HepG2 (cell line): Measurements from ENCODE around the gene TCAIM. TPM values are rescaled to one million over a fixed set of nuclear protein-coding genes. Genes with fewer than 3 reads are reported as not detected.
A peak's percentile ranks its signal among the peaks of the same experiment; 100 is the strongest.

Experiments used
- ELF4 ChIP-seq: sonication (generic); formaldehyde crosslinking; IDR thresholded peaks from 2 replicates; pipeline ENCODE4 v1.5.0; 2020; ENCODE audit warnings: missing genetic modification reagents, mild to moderate bottlenecking, moderate library complexity, borderline replicate concordance
- FOXC1 ChIP-seq: sonication (generic); formaldehyde crosslinking; IDR thresholded peaks from 2 replicates; pipeline ENCODE4 v1.8.0; 2022; ENCODE audit warnings: mild to moderate bottlenecking, missing genetic modification reagents, borderline replicate concordance
- FOXJ3 ChIP-seq: sonication (generic); formaldehyde crosslinking; IDR thresholded peaks from 2 replicates; pipeline ENCODE4 v1.4.0; 2020; ENCODE audit warnings: missing genetic modification reagents, mild to moderate bottlenecking, borderline replicate concordance
- GLI4 ChIP-seq: sonication (generic); formaldehyde crosslinking; IDR thresholded peaks from 2 replicates; pipeline ENCODE4 v1.5.1; 2020; ENCODE audit warnings: missing genetic modification reagents, mild to moderate bottlenecking, moderate library complexity, borderline replicate concordance
- KAT2B ChIP-seq: fragments of 150-350 bp; IDR thresholded peaks from 2 replicates; pipeline ENCODE4 v1.6.1; 2014; ENCODE audit warnings: low read depth, low read length, borderline replicate concordance
- KDM5B ChIP-seq: sonication (generic); formaldehyde crosslinking; IDR thresholded peaks from 2 replicates; pipeline ENCODE4 v1.4.0; 2020; ENCODE audit warnings: missing genetic modification reagents, mild to moderate bottlenecking, borderline replicate concordance
- KDM6A ChIP-seq: IDR thresholded peaks from 2 replicates; pipeline ENCODE4 v1.6.1; 2016; ENCODE audit warnings: low read depth
- PPARG ChIP-seq: conservative IDR thresholded peaks from 2 replicates; pipeline ENCODE4 v1.6.1; 2016; ENCODE audit warnings: missing biosample characterization, missing genetic modification reagents
- RARA ChIP-seq: IDR thresholded peaks from 2 replicates; pipeline ENCODE4 v1.6.1; 2016; ENCODE audit warnings: missing genetic modification reagents, missing compliant biosample characterization
- TCF7 ChIP-seq: sonication (generic); IDR thresholded peaks from 2 replicates; pipeline ENCODE4 v1.6.1; 2016; ENCODE audit warnings: antibody characterized with exemption, low read depth
- TFAP4 ChIP-seq: sonication (generic); IDR thresholded peaks from 2 replicates; pipeline ENCODE4 v1.6.1; 2016; ENCODE audit warnings: low read depth, borderline replicate concordance
- WIZ ChIP-seq: sonication (generic); formaldehyde crosslinking; IDR thresholded peaks from 2 replicates; pipeline ENCODE4 v1.5.1; 2020; ENCODE audit warnings: mild to moderate bottlenecking, missing genetic modification reagents
- ZFP1 ChIP-seq: IDR thresholded peaks from 2 replicates; pipeline ENCODE4 v1.6.1; 2016
- ZFY ChIP-seq: sonication (generic); formaldehyde crosslinking; IDR thresholded peaks from 2 replicates; pipeline ENCODE4 v1.4.0; 2020; ENCODE audit warnings: missing genetic modification reagents
- ZNF230 ChIP-seq: sonication (generic); formaldehyde crosslinking; IDR thresholded peaks from 2 replicates; pipeline ENCODE4 v1.4.0; 2020; ENCODE audit warnings: mild to moderate bottlenecking, missing genetic modification reagents
- ZNF552 ChIP-seq: sonication (generic); formaldehyde crosslinking; IDR thresholded peaks from 2 replicates; pipeline ENCODE4 v1.9.0; 2022; ENCODE audit warnings: missing genetic modification reagents, mild to moderate bottlenecking, borderline replicate concordance
- ZNF563 ChIP-seq: sonication (generic); formaldehyde crosslinking; IDR thresholded peaks from 2 replicates; pipeline ENCODE4 v1.8.0; 2022; ENCODE audit warnings: mild to moderate bottlenecking, moderate library complexity, missing genetic modification reagents
- ZNF598 ChIP-seq: sonication (generic); formaldehyde crosslinking; IDR thresholded peaks from 2 replicates; pipeline ENCODE4 v1.5.1; 2020; ENCODE audit warnings: mild to moderate bottlenecking, missing genetic modification reagents, borderline replicate concordance
- ZNF720 ChIP-seq: sonication (generic); formaldehyde crosslinking; IDR thresholded peaks from 2 replicates; pipeline ENCODE4 v1.4.0; 2020; ENCODE audit warnings: missing genetic modification reagents
- ZNF891 ChIP-seq: sonication (generic); formaldehyde crosslinking; IDR thresholded peaks from 2 replicates; pipeline ENCODE4 v1.5.0; 2020; ENCODE audit warnings: mild to moderate bottlenecking, missing genetic modification reagents
- ZSCAN9 ChIP-seq: IDR thresholded peaks from 2 replicates; pipeline ENCODE4 v1.6.1; 2016; ENCODE audit warnings: borderline replicate concordance
- polyA plus RNA-seq, 8 experiments: library from polyadenylated mRNA; depleted of rRNA in 3 of 8; stranded (reverse) in 7 of 8; unstranded in 1 of 8; fragments of >200 nt; fragmentation: Illumina TruSeq in 4 of 8; extraction: Trizol in 4 of 8; gene quantifications; 2 replicates each; pipeline versions ENCODE4 v1.2.1 to v1.2.3, GENCODE V29; 2011 to 2016; ENCODE audit warnings: low read depth in 4 of 8, missing spikeins in 1 of 8, mixed read lengths in 1 of 8; ENCODE audit not compliant: insufficient read depth in 1 of 8
- total RNA-seq, 5 experiments: library from RNA; depleted of rRNA; stranded (reverse); fragments of >200 nt; fragmentation: Illumina TruSeq; extraction: Trizol; gene quantifications; 2 replicates each; pipeline ENCODE4 v1.2.3, GENCODE V29; 2016; ENCODE audit warnings: low read depth in 1 of 5
- TF ChIP-seq, protein P1 (sequence below): sonication (generic); formaldehyde crosslinking; IDR thresholded peaks from 2 replicates; pipeline ENCODE4 v1.4.0; 2020; ENCODE audit warnings: mild to moderate bottlenecking, low read depth, missing genetic modification reagents
- TF ChIP-seq, protein P2 (sequence below): sonication (generic); formaldehyde crosslinking; IDR thresholded peaks from 2 replicates; pipeline ENCODE4 v1.4.0; 2020; ENCODE audit warnings: missing genetic modification reagents
- TF ChIP-seq, protein P3 (sequence below): IDR thresholded peaks from 2 replicates; pipeline ENCODE4 v1.6.1; 2012; ENCODE audit warnings: low read length, improper control_type of control experiment

The TCAIM gene
- total and polyA plus RNA-seq, 2 of the 13 experiments (the other 11 are each of a cell fraction or from before 2014, with no cell fraction given): 16.9 to 22.6 TPM

- TF ChIP-seq TFAP4 (0 out of 2 replicates have a peak, but pooled peaks have one; percentile 24), KDM5B (CRISPR knock-in tag) (no peak), ZNF552 (no peak), PPARG (CRISPR knock-in tag) (peak; percentile 100), TCF7 (peak; percentile 90), ZNF598 (CRISPR knock-in tag) (no peak), ZNF563 (no peak), ZFY (CRISPR knock-in tag) (no peak), FOXJ3 (CRISPR knock-in tag) (peak; percentile 55; the same call in 1 of the 2 replicates), KAT2B (no peak), RARA (peak; percentile 98), FOXC1 (CRISPR knock-in tag) (no peak), ELF4 (CRISPR knock-in tag) (no peak), WIZ (CRISPR knock-in tag) (no peak), KDM6A (CRISPR knock-in tag) (peak; percentile 62), GLI4 (no peak), ZFP1 (CRISPR knock-in tag) (no peak), ZNF720 (CRISPR knock-in tag) (no peak), ZNF891 (CRISPR knock-in tag) (no peak), ZNF230 (CRISPR knock-in tag) (no peak), ZSCAN9 (CRISPR knock-in tag) (0 out of 2 replicates have a peak, but pooled peaks have one; percentile 46)
- TF ChIP-seq, protein P1, sequence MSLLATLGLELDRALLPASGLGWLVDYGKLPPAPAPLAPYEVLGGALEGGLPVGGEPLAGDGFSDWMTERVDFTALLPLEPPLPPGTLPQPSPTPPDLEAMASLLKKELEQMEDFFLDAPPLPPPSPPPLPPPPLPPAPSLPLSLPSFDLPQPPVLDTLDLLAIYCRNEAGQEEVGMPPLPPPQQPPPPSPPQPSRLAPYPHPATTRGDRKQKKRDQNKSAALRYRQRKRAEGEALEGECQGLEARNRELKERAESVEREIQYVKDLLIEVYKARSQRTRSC (CRISPR knock-in tag): no peak
- TF ChIP-seq, protein P2, sequence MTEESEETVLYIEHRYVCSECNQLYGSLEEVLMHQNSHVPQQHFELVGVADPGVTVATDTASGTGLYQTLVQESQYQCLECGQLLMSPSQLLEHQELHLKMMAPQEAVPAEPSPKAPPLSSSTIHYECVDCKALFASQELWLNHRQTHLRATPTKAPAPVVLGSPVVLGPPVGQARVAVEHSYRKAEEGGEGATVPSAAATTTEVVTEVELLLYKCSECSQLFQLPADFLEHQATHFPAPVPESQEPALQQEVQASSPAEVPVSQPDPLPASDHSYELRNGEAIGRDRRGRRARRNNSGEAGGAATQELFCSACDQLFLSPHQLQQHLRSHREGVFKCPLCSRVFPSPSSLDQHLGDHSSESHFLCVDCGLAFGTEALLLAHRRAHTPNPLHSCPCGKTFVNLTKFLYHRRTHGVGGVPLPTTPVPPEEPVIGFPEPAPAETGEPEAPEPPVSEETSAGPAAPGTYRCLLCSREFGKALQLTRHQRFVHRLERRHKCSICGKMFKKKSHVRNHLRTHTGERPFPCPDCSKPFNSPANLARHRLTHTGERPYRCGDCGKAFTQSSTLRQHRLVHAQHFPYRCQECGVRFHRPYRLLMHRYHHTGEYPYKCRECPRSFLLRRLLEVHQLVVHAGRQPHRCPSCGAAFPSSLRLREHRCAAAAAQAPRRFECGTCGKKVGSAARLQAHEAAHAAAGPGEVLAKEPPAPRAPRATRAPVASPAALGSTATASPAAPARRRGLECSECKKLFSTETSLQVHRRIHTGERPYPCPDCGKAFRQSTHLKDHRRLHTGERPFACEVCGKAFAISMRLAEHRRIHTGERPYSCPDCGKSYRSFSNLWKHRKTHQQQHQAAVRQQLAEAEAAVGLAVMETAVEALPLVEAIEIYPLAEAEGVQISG (CRISPR knock-in tag): no peak
- TF ChIP-seq, protein P3, sequence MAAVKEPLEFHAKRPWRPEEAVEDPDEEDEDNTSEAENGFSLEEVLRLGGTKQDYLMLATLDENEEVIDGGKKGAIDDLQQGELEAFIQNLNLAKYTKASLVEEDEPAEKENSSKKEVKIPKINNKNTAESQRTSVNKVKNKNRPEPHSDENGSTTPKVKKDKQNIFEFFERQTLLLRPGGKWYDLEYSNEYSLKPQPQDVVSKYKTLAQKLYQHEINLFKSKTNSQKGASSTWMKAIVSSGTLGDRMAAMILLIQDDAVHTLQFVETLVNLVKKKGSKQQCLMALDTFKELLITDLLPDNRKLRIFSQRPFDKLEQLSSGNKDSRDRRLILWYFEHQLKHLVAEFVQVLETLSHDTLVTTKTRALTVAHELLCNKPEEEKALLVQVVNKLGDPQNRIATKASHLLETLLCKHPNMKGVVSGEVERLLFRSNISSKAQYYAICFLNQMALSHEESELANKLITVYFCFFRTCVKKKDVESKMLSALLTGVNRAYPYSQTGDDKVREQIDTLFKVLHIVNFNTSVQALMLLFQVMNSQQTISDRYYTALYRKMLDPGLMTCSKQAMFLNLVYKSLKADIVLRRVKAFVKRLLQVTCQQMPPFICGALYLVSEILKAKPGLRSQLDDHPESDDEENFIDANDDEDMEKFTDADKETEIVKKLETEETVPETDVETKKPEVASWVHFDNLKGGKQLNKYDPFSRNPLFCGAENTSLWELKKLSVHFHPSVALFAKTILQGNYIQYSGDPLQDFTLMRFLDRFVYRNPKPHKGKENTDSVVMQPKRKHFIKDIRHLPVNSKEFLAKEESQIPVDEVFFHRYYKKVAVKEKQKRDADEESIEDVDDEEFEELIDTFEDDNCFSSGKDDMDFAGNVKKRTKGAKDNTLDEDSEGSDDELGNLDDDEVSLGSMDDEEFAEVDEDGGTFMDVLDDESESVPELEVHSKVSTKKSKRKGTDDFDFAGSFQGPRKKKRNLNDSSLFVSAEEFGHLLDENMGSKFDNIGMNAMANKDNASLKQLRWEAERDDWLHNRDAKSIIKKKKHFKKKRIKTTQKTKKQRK: no peak
These were observed 17.2 kb upstream of the TCAIM start (continued) for GRCh38 chr3:44321335-44321734.
